Activated gamma-delta T cell (primary cell): ENCODE measurements around the gene TSPO.

ENCODE experiments used
- DNase-seq: peaks from one replicate; lab custom pipeline; 2025; lab: John Stamatoyannopoulos, UW

TSPO gene

GRCh38 chr22:43202326-43202725 lies 51.0 kb downstream of the TSPO start:
- DNase-seq = no peak

DNA sequence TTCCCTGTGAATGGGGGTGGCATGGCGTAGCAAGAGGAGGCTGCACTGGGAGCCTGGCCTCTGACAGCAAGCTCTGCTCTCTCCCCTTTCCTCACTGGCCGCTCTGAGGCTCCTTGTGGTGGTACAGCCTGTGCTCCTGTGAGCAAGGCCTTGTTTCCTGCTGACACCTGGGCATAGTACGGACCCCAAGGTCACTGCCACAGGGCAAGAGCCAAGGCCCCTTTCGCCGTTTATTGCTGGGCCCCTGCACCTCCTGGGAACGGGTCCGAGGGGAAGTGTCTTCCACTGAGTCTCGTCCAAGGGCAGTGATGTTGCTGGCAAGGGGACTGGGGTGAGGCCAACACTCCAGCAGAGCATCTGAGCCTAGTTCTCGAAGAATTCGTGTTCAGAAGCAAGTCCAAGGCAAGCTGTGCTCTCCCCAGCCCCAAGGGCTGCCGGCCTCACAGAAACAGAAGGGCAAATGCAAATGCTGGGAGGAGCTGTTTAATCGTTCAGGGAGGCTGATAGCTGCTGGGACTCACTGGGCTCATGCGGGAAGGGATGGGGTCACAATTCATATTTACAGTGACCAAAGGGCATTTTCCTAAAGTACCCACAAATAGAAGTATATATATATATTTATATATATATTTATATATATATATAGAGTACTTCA lies 51.5 kb downstream of the TSPO start:
- DNase-seq = no peak

DNA sequence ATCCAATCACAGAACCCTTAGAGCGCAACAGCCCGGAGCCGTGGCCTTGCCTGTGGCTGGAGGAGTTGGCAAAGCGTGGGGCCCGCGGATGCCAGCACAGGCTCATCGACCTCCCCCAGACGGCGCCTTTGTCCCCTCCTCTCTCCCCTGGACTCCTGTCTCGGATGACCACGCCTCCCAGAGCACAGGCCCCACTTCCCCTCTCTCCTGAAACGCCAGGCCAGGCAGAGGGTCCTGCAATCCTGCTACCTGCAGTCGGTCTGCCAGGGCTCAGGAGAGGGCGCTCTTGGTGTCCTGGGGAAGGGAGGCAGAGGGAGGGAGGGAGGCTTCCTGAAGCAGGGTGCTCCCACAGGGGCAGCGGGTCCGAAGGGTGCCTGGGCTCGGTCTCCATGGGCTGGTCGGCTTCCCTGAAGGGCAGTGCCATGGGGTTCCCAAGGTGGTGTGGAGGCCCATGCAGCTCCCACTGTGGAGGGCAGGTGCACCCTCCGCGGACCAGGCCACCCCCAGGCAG lies 52.2 kb downstream of the TSPO start:
- DNase-seq = no peak

GRCh38 chr22:43205261-43205691 lies 53.9 kb downstream of the TSPO start:
- no peak for DNase-seq

DNA sequence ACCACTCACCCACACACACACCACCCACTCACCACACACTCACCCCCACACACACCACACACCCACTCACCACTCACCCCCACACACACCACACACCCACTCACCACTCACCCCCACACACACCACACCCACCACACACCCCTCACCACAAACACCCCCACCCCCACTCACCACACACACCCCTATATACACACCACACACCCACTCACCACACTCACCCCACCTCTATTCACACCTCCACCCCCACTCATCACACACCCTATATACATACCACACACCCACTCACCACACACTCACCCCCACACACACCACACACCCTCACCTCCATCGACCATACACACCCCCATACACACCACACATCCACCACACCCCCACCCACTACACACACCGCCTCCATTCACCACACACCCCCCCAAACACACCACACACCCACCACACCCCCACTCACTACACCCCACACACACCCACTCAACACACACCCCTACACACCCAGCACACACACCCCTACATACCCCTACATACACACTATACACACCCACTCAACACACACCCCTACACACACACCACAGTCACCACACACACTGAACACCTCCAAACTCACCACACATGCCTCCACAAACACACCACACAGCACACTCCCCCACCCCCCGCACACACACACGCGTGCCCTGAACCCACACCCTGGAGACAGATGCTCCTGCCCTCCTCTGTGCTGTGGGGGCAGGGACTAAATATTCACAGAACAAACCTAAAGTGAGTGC lies 54.6 kb downstream of the TSPO start:
- DNase-seq = no peak

DNA sequence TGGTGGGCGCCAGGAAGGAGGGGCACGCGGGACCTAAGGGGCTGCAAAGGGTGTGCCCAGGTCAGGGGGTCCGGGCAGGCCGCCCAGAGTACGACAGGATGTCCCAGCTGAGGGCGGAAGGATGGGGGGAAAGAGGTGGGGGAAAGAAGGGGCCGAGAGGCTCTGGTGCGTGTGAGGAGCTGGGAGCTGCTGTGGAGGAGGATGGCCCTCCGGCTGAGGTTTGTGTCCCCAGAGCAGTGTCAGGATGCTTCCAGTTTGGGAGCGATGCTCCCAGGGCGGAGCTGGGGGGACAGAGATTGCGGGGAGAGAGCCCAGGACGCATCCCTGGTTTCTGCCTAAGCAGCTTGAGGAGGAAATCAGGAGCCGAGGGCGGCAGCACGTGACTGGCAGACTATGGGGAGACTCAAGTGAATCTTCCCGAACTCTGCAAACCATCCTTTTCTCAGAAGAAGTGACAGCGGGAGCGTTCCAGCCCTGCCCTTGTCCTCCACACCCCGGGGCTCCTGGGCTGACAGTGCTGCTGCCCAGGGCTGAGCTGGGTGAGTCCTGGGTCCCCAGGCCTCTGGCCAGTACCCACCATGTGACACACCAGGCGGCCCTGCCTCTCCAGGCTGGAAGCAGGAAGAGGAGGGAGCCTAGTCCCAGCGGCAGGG lies 55.3 kb downstream of the TSPO start:
- no peak for DNase-seq

GRCh38 chr22:43207386-43207785 lies 56.0 kb downstream of the TSPO start:
- no peak for DNase-seq

DNA sequence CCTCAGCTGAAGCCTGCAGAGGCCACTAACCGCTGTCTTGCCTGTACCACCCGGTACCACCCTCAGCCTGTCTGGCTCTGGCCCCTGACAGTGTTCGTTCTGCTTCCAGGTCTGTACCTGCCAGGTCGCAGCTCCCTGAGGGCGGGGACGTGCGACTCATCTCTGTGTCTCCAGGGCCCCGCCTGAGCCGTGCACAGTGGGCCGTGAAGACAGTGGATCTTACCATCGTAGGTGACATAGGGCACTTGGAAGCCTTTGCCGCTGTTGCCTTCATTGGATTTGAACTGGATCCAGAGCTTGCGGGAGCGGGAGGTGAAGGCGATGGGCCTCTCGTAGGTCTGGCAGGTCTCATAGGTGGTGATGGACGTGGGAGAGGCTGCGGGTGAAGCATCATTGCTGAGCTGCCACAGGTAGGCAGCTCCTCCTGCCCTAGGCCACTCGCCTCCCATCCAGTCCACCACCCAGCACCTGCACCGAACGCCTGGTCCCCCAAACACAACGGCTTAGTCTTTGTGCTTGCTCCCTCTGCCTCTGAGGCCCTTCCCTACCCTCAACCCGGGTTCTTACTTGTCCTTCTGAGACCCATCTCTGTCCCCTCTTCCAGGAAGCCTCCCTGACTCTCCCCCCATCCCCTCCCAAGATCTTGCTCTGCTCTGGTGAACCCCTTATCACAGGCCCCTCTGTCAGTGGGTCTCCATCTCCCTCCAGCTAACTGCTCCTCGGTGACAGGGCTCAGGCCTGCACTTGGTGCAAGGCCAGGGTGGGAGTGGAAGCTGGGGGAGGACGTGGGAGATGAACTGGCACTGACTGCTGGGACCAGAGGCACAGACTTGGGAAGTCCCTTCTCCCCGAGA lies 56.7 kb downstream of the TSPO start:
- no peak for DNase-seq

DNA sequence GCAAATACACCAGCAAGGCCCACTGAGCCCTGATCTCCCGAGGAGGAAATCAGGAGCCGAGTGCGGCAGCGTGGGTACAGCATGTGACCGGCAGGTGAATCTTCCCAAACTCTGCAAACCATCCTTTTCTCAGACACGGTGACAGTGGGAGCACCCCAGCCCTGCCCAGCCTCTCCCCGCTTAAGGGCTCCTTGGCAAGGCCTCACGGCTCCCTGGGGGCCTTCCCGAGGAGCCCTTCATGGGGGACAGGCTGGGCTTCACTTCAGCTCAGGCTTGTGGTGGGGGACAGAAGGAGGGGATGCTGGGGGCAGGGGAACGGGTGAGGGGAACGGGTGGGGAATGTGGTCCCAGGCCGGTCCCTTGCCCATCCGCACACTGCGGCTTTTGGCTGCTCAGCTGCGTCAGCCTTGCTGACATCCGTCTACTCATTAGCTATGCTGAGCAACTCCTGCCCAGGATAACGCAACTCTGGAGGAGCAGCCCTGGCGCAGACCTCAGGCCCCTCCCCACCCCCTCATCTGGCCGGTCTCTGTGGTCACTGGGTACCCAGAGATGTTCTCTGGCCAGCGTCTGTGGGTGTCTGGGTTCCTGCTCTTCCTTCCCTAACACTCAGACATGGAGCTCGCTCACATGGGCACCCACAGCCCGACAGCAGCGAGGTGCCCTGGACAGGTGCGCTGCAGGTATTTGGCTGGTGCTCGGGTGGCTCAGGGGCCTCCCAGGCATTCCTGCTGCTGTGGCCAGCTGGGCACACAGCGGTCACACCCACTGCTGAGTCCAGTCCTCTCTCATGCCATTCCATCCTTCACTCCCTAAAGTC lies 57.6 kb downstream of the TSPO start:
- DNase-seq = no peak

- no peak for DNase-seq
These were observed 58.1 kb downstream of the TSPO start for GRCh38 chr22:43209523-43209890.

DNA sequence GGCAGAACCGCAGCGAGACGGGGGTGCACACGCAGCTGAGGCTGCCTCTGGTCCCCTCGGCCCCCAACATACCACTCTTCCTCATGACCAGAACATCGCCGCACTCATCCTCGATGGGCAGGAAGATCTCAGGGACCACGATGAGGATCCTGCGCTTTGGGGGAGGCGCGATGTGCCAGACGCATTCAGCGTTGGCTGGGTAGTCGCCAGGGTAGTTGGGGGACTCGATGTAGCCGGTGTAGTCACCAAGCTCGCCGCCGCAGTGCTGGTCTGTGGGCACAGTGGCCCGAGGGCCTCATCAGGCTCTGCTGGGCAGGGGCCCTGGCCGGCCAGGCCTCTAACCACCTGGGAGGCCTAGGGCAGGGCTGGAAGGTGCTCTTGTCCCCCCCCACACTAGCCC lies 58.6 kb downstream of the TSPO start:
- DNase-seq = no peak

DNA sequence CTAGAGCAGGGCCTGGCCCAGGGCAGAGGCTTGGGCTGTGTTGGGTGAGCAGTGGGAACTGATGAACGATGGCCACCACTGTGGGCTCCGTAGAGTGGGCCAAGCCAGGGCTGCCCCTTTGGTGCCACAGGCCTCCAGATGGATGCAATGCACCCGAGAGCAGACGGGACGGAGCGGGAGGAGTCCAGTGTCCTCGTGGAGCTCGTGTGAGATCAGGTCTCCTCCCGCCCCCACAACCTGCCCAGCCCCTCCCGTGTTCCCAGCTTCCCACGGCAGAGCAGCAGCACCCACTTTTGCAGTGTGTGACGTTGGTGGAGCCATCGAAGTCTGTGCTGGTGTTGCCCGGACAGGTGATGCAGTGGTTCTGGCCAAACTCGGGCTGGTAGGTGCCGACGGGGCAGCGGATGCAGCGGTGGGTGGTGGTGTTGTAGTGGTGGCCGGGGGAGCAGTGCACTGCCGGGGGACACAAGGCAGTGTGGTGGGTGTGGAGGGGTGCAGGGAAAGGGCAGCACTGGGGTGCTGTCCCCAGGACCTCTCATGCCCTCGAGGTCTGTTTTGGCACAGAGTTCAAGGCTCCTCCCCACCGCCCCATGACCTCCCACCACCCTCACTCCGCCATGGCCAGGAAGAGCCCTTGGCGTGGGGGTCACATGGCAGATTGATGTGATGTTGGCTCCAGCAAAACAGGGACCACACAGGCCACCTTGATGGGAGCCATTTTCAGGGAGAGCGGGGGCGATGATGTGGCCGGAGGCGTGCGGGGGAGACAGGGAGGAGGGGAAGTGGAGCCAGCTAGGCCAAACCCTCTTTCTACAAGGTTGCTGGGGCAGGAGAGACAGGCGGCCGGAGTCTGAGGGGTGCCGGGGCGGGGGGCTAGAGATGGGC lies 59.5 kb downstream of the TSPO start:
- DNase-seq = no peak

- DNase-seq = no peak
These were observed 60.6 kb downstream of the TSPO start for GRCh38 chr22:43211941-43212433.

DNA sequence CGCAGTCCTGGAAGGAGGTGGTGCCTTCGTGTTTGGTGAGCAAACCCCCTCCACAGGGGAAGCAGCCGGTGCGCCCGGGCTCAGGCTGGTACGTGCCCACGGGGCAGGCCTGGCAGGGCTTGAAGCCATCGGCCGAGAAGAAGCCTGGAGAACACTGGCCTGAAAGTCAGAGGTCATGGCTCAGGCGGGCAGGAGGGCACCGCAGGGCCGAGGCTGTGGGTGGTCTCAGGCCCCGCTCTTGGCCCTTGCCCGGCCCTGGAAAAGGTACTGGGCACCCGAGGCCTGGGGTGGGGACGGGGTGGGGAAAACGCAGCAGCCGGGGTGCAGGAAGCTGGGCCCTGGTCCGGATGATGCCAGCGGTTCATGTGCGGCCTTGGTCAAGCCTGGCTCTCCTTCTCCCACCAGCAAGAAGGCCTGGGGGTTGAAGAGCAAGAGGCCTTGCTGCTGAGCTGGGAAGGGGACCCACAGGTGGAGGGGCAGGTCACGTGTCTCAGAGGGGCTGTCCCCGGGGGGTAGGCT lies 61.1 kb downstream of the TSPO start:
- DNase-seq = no peak
